IPS DF 19.7 (cell line): Measurements from ENCODE around the gene MGRN1.

Experiments
- DNase-seq: peaks from one replicate; pipeline ENCODE4 v3.0.0-alpha.2; 2013; ENCODE audit warnings: low read depth, low spot score

MGRN1 gene

DNA sequence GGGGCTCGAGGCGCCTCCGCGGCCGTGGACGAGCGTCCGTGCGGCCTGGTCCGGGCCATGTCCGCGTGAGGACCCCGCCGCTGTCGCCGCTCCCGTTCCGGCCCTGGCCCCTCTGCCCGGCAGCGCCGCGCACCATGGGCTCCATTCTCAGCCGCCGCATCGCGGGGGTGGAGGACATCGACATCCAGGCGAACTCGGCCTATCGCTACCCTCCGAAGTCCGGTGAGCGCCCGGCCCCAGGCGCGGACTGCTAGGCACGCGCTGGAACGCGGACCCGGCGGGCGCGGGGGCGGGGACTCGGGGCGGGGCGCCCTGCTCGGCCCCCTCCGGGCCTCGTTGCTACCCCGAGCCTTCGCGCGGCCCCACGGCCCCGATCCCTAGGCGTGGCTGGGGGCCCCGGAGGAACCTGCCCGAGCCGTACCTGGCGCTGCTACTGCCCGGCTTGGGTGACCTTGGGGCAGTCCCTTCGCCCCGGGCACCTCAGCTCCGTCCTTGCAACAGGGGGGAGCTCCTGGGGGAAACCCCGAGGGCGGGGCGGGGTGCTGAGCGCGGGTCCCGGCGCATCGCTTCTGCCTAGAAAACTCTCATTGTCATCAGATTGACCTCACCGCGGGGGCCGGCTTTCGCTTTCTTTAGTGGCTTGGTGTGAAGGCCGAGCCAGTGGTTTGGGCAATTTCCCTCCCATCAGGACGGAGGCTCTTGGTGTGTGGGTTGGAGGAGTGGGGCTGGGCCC lies 367 bp downstream of the MGRN1 start:
- DNase-seq, result no peak

DNA sequence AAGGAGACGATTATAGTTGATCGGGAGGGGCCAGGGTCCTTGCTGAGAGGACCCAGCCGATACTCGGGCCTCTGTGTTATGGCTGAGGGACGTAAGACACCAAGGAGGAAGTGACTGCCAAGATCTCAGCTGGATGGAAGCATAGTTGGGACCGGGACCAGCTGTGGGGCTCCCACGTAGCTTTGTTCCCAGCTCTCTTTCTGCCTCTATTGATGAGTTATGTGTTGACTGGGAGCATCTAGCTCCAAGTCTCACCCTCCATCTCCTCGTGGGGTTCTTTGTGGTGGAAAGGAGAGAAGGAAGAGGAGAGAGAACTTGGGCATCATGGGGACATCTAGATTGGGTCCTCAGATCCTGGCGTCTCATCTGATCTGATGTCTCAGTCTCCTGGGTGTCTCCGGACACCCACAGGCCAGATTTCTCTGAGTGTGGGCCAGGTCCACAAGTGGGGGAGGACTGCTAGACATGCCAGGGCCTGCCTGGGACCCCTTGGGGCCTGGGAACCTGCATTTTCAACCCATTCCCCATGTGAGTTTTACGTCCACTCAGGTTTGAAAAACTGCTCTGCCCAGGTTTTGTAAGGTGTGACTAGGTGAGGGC lies 1.0 kb downstream of the MGRN1 start:
- no peak for DNase-seq

DNA sequence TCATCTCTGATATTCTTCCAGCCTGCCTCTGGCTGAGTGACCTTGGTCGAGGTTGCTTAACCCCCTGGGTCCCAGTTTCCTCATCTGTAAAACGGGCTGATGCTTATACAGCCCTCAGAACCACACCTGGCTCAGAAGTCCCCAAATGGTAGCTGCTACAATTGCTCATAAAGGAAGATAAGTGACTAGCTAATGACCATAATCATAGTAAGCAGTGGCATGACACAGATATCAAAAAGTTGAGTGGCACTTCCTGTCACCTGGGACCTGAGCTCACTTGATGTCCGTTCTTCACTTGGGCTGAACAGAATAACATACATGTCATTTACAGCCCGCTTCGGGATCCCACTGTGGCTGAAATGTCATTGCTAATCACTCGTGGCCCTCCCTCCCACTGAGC lies 1.8 kb downstream of the MGRN1 start:
- no peak for DNase-seq

DNA sequence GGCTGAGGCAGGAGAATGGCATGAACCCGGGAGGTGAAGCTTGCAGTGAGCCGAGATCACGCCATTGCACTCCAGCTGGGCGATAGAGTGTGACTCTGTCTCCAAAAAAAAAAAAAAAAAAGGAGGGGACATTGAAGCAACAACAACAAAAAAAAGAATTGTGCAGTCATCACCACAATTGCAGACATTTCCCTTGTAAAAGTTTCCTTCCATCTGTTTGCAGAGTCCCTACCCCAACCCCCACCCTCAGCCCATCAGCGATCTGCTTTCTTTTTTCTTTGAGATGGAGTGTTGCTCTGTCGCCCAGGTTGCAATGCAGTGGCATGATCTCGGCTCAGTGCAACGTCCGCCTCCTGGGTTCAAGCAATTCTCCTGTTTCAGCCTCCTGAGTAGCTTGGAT lies 3.7 kb downstream of the MGRN1 start:
- no peak for DNase-seq

DNA sequence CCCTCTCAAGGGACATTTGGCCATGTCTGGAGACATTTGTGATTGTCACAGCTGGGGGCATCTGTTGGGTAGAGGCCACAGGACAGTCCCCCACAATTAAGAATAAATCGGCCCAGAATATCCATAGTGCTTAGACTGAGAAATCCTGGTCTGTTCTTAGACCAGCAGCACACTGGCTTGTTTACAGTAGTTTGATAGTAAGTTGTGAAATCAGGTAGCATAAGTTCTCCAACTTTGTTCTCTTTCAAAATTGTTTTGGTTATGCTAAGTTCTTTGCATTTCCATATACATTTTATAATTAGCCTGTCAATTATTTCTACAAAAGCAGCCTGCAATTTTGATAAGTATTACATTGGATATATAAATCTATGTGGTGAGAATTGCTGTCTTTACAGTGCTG lies 6.8 kb downstream of the MGRN1 start:
- no peak for DNase-seq

DNA sequence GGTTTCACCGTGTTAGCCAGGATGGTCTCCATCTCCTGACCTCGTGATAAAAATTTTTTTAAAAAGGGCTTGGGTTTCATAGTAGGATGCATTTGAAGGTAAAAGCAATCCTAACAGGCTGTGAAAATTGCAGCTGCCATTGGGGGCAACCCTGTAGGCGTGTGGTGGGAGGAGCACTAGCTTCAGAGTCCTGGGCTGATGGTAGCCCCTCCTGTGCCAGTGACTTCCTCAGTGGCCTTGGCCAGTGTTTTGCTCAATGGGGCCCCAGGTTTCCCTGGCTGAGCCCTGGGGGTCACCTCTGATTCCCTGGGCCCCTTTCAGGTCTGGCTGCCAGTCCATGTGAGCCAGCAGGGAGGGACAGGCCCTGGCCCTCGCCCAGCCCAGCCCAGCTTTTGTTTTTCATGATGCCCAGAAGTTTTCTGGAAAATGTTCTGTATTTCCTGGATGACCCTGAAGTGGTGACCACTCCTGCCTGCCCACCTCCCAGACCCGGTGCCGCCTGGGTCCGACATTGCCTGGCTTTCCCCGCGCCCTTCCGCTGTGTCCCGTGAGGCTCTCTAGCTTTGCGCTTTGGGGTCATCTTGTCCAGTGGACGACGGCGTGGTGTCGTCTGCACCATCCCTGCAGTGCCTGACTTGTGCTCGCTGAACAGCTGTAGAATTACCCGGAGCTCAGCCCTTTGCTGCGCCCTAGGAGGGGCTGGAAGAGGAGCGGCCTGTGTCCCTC lies 9.4 kb downstream of the MGRN1 start:
- no peak for DNase-seq

DNA sequence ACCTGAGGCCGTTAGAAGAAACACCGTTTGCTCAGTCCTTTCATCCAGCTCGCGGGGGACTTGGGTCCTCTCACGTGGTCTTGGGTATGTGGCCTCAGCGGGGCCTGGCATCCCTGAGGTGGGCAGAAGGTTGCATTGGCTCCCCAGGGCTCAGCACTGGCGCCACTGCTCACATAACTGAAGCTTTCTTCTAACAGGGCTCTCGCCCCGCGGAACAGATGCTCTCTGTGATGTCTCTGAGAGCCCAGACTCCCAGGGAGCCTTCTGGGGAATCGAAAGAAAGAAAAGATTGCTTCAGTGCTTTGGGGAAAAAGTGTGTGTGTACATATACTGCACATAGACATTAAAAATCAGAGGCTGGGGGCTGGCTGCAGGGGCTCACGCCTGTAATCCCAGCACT lies 10.1 kb downstream of the MGRN1 start:
- DNase-seq, result no peak

DNA sequence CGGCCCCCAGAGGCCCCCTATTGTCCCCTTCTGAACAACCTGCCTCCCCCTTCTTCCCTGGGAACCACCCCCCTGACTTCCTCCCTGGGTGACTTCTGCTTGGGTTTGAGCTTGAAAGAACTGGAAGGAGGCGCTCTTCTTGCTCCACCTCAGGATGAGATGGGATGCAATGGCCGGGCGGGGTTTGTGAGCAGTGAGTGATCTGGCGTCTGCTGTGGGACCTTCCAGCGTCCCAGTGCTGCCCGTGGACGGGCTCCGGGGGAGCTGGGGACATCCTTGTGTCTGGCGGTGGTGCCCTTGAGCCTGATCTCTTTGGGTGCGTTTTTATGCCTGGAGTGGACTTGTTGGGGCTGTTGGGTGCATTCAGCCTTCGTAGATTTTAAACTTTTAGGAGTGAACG lies 11.6 kb downstream of the MGRN1 start:
- DNase-seq, result no peak

DNA sequence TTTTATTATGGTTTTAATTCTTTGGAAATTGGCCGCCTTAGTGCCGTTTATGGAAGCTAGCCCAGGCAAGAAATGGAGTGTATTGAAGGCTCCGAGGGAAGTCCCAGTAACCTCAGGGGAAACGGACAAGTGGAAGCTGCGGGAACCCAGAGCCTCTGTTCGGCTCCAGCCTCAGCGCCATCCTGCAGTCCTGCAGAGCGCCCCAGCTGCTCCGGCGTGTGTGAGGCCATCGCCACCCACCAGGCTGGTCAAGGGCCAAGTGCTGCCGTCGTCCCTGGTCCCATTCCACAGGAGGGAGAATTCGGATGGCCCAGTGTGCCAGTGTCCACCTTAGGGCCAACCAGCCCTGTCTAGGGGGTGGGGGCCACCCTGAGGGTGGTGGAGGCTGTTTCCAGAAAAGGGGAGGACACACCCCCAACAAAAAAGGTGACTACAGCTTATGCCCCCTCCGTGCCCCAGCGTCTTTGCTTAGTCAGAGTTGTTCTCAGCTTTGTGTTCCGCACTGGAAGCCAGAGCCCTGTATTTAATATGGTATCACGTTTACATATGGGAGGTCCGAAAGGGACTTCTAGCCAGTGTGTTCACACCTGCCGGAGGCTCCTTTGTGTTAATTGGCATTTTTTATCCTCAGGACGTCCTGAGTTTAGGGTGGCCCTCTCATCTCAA lies 13.0 kb downstream of the MGRN1 start:
- DNase-seq, result no peak

DNA sequence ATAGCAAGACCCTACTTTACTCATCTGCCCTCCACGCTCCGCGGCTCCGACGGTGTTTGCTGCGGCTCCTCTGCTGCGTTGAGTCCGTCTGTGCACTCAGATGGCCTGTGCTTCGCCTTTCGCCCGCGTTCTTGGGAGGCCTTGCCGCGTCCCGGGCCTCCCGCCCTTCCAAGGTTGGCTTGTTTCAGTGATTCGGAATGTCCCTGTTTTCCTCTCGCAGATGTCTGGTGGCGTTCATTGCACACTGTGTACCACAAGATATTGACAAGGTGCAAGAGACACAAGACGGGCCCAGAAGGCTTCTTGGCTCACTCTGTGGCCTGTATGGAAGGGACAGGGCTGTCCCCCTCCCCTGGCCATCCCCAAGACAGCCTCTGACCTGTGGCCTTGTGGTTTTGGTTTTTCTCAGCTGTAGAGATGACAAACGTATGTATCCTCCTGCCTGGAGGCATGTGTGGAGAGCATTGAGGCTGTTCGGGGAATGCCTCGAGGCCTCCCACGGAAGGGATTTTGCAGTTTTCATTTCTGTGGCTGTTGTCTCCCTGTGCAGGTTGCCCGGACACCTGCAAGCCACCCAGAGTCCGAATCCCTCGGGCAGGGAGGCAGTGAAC lies 15.4 kb downstream of the MGRN1 start:
- no peak for DNase-seq

DNA sequence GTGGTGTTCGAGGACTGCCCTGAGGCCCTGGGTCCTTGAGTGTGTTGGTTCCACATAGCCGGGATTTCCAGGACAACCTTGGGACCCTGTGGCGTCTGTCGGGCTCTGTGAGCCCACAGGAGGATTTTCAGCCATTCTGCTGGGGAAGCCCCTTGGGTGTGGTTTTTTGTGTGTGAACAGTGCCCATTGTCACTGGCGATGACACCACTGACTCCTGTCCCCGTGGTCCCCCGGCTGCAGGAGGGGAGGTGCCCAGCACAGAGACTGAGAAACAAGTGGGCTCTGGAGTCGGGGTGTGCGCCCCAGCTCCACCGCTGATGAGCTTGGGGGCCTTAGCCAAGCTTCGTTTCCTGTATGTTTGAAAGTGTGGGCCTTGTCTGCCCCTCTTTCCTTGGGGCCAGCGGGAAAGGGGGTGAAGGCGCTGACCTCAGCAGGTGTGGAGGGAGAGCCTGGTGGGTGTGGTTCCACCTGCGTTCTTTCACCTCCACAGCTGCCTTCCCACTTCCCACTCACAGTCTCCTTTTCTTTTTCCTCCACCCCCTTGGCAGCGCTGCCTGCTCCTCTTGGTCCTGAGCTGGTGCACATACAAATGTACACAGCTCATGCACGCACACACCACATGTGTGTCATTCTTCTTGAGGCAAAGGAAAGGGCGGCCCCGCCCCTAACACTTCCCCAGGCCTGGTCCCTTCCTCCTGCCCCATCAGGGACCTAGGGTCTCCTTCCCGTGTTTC lies 16.1 kb downstream of the MGRN1 start:
- no peak for DNase-seq

DNA sequence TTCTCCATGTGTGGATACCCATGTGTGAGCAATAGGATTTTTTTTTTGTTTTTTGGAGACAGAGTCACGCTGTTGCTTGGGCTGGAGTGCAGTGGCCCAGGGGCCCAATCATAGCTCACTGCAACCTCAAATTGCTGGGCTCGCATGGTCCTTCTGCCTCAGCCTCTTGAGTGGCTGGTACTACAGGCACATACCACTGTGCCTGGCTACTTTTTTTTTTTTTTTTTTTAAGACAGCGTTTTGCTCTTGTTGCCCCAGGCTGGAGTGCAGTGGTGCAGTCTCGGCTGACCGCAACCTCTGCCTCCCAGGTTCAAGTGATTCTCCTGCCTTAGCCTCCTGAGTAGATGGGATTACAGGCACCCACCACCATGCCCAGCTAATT lies 16.7 kb downstream of the MGRN1 start:
- no peak for DNase-seq

DNA sequence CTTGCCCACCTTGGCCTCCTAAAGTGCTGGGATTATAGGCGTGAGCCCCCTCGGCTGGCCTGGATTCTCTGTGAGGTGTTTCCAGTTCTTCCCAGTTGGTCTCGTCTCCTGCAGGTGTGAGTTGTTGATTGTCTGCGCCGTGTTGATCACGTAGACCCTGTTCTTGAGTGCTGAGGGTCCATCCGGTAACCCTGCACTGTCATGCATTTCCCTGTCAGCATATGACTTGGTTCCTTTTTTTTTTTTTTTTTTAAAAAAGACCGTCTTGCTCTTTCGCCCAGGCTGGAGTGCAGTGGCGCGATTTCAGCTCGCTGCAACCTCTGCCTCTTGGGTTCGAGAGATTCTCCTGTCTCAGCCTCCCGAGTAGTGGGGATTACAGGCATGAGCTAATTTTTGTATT lies 17.3 kb downstream of the MGRN1 start:
- DNase-seq, result no peak

DNA sequence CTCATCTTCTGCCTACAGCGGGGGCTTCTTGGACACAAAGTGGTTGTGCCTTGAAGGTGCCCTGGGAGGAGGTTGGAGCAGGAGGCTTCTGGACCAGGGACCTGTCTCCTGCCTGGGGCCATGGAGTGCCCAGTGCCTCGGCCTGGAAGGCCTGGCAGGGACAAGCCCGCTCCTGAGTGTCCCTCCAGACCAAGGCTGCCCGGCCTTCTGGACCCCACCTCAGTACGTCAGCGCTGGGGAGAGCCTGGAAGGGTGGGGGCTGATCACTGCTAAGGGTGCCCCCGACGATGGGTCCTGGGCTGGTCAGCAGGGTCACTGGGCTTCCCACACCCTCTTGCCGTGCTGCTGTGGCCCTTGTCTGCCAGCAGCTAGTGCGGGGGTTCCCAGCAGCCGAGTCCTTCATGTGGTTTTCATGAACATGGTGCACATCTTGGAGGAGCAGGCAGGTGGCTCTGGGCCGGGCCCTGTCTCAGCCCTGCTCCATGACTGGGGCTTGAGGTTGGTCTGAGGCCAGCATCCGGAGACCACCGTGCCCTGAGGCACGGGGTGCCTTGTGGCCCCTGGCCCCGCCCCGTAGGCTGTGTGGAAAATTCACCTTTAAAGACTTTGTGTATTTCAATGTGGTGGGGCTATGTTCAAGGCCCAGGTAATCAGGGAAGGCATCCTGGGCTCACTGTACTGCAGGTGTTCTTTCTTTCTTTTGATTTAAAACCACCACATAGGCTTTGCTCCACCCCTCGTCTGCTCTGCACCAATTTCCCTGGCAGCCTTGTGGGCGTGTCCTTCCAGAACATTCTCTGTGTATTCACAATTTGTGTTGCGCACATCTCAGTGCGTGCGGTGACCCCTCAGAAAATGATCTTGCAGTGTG lies 22.4 kb downstream of the MGRN1 start:
- no peak for DNase-seq

DNA sequence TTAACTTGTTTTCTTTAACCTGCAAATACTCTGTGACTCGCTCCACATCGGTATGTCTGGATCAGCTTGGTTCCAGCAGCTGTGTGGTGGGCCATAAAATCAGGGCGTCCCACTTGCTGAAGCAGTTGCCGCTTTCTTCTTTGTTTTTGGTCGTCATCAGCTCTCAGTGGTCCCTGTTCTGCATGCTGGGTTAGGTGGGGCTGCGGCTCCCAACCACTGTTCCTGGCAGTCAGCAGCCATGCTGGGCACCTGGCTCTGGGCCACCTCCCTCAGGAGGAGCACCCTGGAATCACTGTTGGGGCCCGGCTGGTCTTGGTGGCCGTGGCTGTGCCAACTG lies 23.0 kb downstream of the MGRN1 start:
- DNase-seq, result no peak

DNA sequence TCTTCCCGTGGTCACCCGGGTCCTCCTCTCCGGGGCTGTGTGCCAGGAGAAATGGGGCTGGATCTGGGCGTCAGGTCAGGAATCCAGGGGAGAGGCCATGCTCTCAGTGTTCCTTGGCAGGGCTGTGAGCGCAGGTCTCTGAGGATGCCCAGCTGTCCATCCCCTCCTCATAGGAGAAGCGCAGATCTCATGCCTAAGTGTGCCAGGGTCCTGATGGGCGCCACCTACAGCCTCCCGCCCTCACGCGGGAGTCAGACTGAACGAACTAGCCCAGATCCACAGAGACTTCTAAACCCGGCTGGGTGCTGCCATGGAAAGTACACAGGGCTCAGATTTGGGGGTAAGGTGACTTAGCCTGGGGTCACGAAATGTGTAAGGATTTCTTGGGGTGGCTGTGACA lies 24.3 kb downstream of the MGRN1 start:
- no peak for DNase-seq

DNA sequence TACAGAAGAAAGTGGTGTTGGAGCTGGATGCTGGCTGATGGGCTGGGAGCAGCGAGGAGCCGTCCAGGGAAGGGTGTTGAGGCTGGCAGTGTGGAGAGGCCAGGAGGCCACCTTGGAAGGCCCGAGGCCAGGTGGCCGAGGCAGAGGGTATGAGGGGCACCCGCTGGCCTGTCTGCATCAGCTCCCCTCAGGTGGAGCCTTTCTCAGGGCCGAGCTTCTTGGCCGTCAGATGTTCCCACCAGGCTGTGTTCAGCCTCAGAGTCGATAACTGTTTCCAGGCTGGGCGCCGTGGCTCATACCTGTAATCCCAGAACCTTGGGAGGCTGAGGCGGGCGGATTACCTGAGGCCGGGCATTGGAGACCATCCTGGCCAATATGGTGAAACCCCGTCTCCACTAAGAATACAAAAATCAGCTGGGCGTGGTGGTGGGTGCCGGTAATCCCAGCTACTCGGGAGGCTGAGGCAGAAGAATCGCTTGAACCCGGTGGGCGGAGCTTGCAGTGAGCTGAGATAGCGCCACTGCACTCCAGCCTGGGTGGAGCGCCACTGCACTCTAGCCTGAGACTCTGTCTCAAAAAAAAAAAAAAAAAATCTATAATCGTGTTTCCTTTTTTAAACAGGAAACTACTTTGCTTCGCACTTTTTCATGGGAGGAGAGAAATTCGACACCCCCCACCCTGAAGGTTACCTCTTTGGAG lies 25.3 kb downstream of the MGRN1 start:
- no peak for DNase-seq

DNA sequence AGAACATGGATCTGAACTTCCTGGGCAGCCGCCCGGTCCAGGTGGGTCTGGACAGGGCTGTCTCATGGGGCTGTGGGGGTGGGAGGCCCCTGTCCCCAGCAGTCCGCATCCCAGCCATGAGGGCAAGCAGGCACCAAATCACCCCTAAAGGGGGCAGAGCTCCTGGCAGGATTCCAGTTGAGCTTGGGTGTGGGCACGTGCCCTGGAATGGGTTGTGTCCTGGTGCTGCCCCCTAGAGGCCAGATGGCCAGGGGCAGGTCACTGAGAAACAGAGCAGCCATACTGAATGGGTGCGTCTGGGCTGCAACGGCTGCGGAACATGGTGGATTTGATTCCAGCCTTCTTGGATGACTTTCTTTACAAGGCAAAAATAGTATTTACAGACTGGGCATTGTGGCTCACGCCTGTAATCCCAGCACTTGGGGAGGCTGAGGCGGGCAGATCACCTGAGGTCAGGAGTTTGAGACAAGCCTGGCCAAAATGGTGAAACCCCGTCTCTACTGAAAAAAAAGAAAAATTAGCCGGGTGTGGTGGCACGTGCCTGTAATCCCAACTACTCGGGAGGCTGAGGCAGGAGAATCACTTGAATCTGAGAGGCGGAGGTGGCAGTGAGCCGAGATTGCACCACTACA lies 25.9 kb downstream of the MGRN1 start:
- peak; percentile 61 for DNase-seq

DNA sequence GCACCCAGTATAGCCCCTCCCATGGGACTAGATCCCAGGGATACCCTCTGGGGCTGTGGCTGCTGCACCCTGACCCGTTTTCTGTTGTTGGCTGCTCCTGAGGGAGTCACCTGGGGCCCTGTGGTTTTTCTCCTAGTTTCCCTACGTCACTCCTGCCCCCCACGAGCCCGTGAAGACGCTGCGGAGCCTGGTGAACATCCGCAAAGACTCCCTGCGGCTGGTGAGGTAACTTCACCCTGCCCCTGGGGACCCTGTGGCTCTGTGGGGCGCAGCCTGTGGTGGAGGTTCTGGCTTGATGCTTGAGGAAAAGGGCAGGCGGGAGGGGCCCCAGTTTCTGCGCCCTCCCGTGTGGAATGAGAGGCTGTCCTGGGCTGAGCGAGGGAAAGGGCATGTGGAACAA lies 27.2 kb downstream of the MGRN1 start:
- no peak for DNase-seq

DNA sequence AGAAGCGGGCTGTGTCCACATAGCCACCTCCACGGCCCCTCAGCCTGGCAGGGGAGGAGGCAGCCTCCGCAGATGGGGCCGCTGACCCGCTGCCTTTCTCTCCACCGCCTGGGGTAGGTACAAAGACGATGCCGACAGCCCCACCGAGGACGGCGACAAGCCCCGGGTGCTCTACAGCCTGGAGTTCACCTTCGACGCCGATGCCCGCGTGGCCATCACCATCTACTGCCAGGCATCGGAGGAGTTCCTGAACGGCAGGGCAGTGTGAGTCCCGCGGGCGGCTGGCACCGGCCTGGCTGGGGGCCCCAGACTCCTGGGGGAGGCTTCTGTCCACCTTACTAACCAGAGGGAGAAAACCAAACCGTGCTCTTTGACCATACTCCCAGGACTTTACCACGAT lies 27.9 kb downstream of the MGRN1 start:
- no peak for DNase-seq
